Parathyroid adenoma (tissue), 2 donors: Measurements from ENCODE around the gene ERAP2.

Experiments used
- H2AFZ ChIP-seq: fragments of 300-600 bp; sonication (generic); one replicate; pipeline ENCODE4 v1.7.0; 2017; ENCODE audit warnings: antibody characterized with exemption, mild to moderate bottlenecking
- H3K27ac ChIP-seq: fragments of 300-600 bp; sonication (generic); one replicate; pipeline ENCODE4 v1.7.0; 2017
- H3K27me3 ChIP-seq: fragments of 300-600 bp; sonication (generic); one replicate; pipeline ENCODE4 v1.7.0; 2017; ENCODE audit warnings: low read length; ENCODE audit not compliant: control insufficient read depth, insufficient read depth
- H3K36me3 ChIP-seq: fragments of 300-600 bp; sonication (generic); one replicate; pipeline ENCODE4 v1.7.0; 2017; ENCODE audit warnings: low read length; ENCODE audit not compliant: control insufficient read depth, insufficient read depth
- H3K4me1 ChIP-seq: fragments of 300-600 bp; sonication (generic); one replicate; pipeline ENCODE4 v1.7.0; 2017; ENCODE audit warnings: control low read depth
- H3K4me2 ChIP-seq: fragments of 300-600 bp; sonication (generic); one replicate; pipeline ENCODE4 v1.7.0; 2017; ENCODE audit warnings: low read length
- H3K4me3 ChIP-seq: fragments of 300-600 bp; sonication (generic); one replicate; pipeline ENCODE4 v1.7.0; 2017; ENCODE audit warnings: low read depth, low read length
- H3K79me2 ChIP-seq: fragments of 300-600 bp; sonication (generic); one replicate; pipeline ENCODE4 v1.7.0; 2017; ENCODE audit warnings: control low read depth
- H3K9ac ChIP-seq: fragments of 300-600 bp; sonication (generic); one replicate; pipeline ENCODE4 v1.7.0; 2017; ENCODE audit warnings: mild to moderate bottlenecking
- H3K9me3 ChIP-seq: fragments of 300-600 bp; sonication (generic); one replicate; pipeline ENCODE4 v1.7.0; 2017; ENCODE audit warnings: low read length; ENCODE audit not compliant: control insufficient read depth
- TF ChIP-seq, protein P1 (sequence below): fragments of 300-600 bp; sonication (generic); IDR thresholded peaks from one replicate; pipeline ENCODE4 v1.7.0; 2017; ENCODE audit warnings: antibody characterized with exemption, mild to moderate bottlenecking
- donor health status: primary hyperparathyroidism.

Gene ERAP2

DNA sequence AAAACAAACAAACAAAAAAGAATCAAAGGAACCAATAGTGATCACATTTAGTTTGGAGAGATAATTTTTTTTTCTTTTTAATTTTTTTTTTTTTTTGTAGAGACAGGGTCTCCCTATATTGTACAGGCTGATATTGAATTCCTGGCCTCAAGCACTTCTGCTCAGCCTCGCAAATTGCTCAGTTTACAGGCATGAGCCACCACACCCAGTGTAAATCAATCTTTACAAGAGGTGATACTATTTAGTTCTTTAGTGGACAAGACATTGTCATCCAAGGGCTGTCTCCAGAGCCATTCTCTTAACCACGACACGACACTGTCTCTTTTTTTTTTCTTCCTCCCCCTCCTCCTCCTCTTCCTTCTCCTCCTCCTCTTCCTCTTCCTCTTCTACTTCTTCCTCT lies 29.6 kb downstream of the ERAP2 start:
- Histone ChIP-seq H3K9me3 (no peaks in the 10 kb centered on the region), H3K27me3 (no peaks in the 10 kb centered on the region), H3K4me2 (no peak overlapping the region), H3K4me1 (no peaks in the 10 kb centered on the region), H3K27ac (no peak overlapping the region), H3K79me2 (no peaks in the 10 kb centered on the region), H2AFZ (no peak overlapping the region), H3K36me3 (no peaks in the 10 kb centered on the region), H3K4me3 (no peak overlapping the region), H3K9ac (no peak overlapping the region)
- TF ChIP-seq, protein P1, sequence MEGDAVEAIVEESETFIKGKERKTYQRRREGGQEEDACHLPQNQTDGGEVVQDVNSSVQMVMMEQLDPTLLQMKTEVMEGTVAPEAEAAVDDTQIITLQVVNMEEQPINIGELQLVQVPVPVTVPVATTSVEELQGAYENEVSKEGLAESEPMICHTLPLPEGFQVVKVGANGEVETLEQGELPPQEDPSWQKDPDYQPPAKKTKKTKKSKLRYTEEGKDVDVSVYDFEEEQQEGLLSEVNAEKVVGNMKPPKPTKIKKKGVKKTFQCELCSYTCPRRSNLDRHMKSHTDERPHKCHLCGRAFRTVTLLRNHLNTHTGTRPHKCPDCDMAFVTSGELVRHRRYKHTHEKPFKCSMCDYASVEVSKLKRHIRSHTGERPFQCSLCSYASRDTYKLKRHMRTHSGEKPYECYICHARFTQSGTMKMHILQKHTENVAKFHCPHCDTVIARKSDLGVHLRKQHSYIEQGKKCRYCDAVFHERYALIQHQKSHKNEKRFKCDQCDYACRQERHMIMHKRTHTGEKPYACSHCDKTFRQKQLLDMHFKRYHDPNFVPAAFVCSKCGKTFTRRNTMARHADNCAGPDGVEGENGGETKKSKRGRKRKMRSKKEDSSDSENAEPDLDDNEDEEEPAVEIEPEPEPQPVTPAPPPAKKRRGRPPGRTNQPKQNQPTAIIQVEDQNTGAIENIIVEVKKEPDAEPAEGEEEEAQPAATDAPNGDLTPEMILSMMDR = no peak

GRCh38 chr5:96909003-96909402 lies 32.7 kb downstream of the ERAP2 start:
- TF ChIP-seq, protein P1 = no peak
- H2AFZ ChIP-seq = no peak overlapping the region

GRCh38 chr5:96909435-96909834 lies 33.1 kb downstream of the ERAP2 start:
- Histone ChIP-seq H3K4me2 (no peak overlapping the region), H3K79me2 (no peaks in the 10 kb centered on the region), H3K9ac (no peak overlapping the region), H3K9me3 (no peaks in the 10 kb centered on the region), H3K4me1 (no peaks in the 10 kb centered on the region), H3K27me3 (no peaks in the 10 kb centered on the region), H2AFZ (no peak overlapping the region), H3K36me3 (no peaks in the 10 kb centered on the region), H3K27ac (no peak overlapping the region), H3K4me3 (no peak overlapping the region)
- TF ChIP-seq, protein P1 = no peak

More at GRCh38 chr5:96909003-96909402, 32.7 kb downstream of the ERAP2 start:
- no peaks in the 10 kb centered on the region for H3K4me1 ChIP-seq
- H3K4me2 ChIP-seq = no peak overlapping the region
- H3K9ac ChIP-seq = no peak overlapping the region
- no peaks in the 10 kb centered on the region for H3K79me2 ChIP-seq
- no peak overlapping the region for H3K4me3 ChIP-seq
- no peaks in the 10 kb centered on the region for H3K27me3 ChIP-seq
- H3K9me3 ChIP-seq = no peaks in the 10 kb centered on the region
- no peaks in the 10 kb centered on the region for H3K36me3 ChIP-seq
- no peak overlapping the region for H3K27ac ChIP-seq

- Histone ChIP-seq H3K9me3 (no peaks in the 10 kb centered on the region), H3K36me3 (no peaks in the 10 kb centered on the region), H3K79me2 (no peaks in the 10 kb centered on the region), H3K4me1 (no peaks in the 10 kb centered on the region), H3K9ac (no peak overlapping the region), H3K4me2 (no peak overlapping the region), H3K4me3 (no peak overlapping the region), H3K27me3 (no peaks in the 10 kb centered on the region), H3K27ac (no peak overlapping the region), H2AFZ (no peak overlapping the region)
- TF ChIP-seq, protein P1 = no peak
Observed at GRCh38 chr5:96911139-96911538, 34.8 kb downstream of the ERAP2 start.

GRCh38 chr5:96913233-96913632 lies 36.9 kb downstream of the ERAP2 start:
- Histone ChIP-seq H2AFZ (no peak overlapping the region), H3K79me2 (no peaks in the 10 kb centered on the region), H3K4me1 (no peaks in the 10 kb centered on the region), H3K4me3 (no peak overlapping the region), H3K4me2 (no peak overlapping the region), H3K9ac (no peak overlapping the region), H3K9me3 (no peaks in the 10 kb centered on the region), H3K27me3 (no peaks in the 10 kb centered on the region), H3K27ac (no peak overlapping the region), H3K36me3 (no peaks in the 10 kb centered on the region)
- TF ChIP-seq, protein P1 = no peak
